ENCODE data around the gene ZBTB43. TPM values are rescaled to one million over a fixed set of nuclear protein-coding genes. Genes with fewer than 3 reads are reported as not detected.

ZBTB43 gene
- total RNA-seq, 1 experiment from 2014 or later = 13.8 TPM

DNA sequence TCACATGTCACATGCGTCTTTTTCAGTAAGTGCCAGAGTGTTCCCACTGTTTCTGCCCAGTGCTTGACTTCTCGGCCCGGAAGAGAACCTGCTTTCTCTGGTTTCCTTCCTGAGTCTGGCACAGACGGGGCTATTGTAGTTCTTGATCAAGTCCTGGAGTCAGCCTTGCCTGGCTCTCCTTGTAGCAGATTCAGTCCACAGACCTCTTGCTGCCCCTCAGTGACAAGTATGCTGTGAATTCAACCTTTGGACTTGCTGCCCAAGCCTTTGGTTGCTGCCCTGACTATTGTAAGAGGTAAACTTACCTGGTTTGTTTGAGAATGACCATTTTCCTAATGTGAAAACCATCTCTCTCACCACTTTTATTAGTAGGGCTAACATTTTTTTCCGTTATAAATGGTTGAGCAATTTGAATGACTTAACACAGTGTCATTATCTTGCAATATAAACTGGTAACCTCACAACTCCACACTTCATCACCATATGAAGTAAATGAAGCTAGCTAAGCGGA is 80.3 kb downstream of the ZBTB43 start:
- ChIA-PET POLR2A (ENCODE audit: low non-redundant PET) (no interaction called here), CTCF (no interaction called here)
- Histone ChIP-seq H3K4me1 (ENCODE audit: insufficient read depth, low read length, poor library complexity, severe bottlenecking) (peaks cover 8% of the 10 kb centered on the region), H3K27me3 (replicated peaks; ENCODE audit: insufficient read depth, low read depth, low read length, poor library complexity) (no peaks in the 10 kb centered on the region), H3K4me3 (ENCODE audit: low read depth, low read length, poor library complexity, severe bottlenecking) (no peak overlapping the region), H3K9me3 (ENCODE audit: low read depth, low read length, poor library complexity, severe bottlenecking) (no peaks in the 10 kb centered on the region), H3K36me3 (ENCODE audit: insufficient read depth, low read length, poor library complexity, severe bottlenecking) (peaks cover 11% of the 10 kb centered on the region), H3K27ac (ENCODE audit: low read depth, low read length, poor library complexity, severe bottlenecking) (no peak overlapping the region)
- no peak for DNase-seq (ENCODE audit: low spot score)
- BruUV-seq (replicated peaks) = no TSS peak
- TF ChIP-seq EZH2 (IDR thresholded peaks at IDR 0.05; ENCODE audit: borderline replicate concordance, low read depth, low read length, poor library complexity, severe bottlenecking) (no peak), CTCF (conservative IDR thresholded peaks at IDR 0.05; ENCODE audit: low read depth, low read length) (no peak)
- intact Hi-C loops (cut with micrococcal nuclease; ENCODE audit: unreplicated experiment) = no loop called here

GRCh38 chr9:126886034-126886822 is 81.4 kb downstream of the ZBTB43 start:
- POLR2A ChIA-PET (ENCODE audit: low non-redundant PET) = no interaction called here
- H3K4me1 ChIP-seq (ENCODE audit: insufficient read depth, low read length, poor library complexity, severe bottlenecking) = peaks cover 8% of the 10 kb centered on the region
- no peaks in the 10 kb centered on the region for H3K27me3 ChIP-seq (replicated peaks; ENCODE audit: insufficient read depth, low read depth, low read length, poor library complexity)
- DNase-seq (ENCODE audit: low spot score) = no peak
- no peaks in the 10 kb centered on the region for H3K9me3 ChIP-seq (ENCODE audit: low read depth, low read length, poor library complexity, severe bottlenecking)
- H3K36me3 ChIP-seq (ENCODE audit: insufficient read depth, low read length, poor library complexity, severe bottlenecking) = peaks cover 11% of the 10 kb centered on the region
- BruUV-seq (replicated peaks) = no TSS peak
- CTCF ChIA-PET = no interaction called here
- H3K4me3 ChIP-seq (ENCODE audit: low read depth, low read length, poor library complexity, severe bottlenecking) = no peak overlapping the region
- no peak overlapping the region for H3K27ac ChIP-seq (ENCODE audit: low read depth, low read length, poor library complexity, severe bottlenecking)
- intact Hi-C loops (cut with micrococcal nuclease; ENCODE audit: unreplicated experiment) = no loop called here
- TF ChIP-seq CTCF (conservative IDR thresholded peaks at IDR 0.05; ENCODE audit: low read depth, low read length) (no peak), EZH2 (IDR thresholded peaks at IDR 0.05; ENCODE audit: borderline replicate concordance, low read depth, low read length, poor library complexity, severe bottlenecking) (no peak)

GRCh38 chr9:126886897-126887296 is 82.1 kb downstream of the ZBTB43 start:
- H3K27ac ChIP-seq (ENCODE audit: low read depth, low read length, poor library complexity, severe bottlenecking) = no peak overlapping the region
- H3K27me3 ChIP-seq (replicated peaks; ENCODE audit: insufficient read depth, low read depth, low read length, poor library complexity) = no peaks in the 10 kb centered on the region
- no peak overlapping the region for H3K4me3 ChIP-seq (ENCODE audit: low read depth, low read length, poor library complexity, severe bottlenecking)
- ChIA-PET POLR2A (ENCODE audit: low non-redundant PET) (no interaction called here), CTCF (no interaction called here)
- peaks cover 5% of the 10 kb centered on the region for H3K36me3 ChIP-seq (ENCODE audit: insufficient read depth, low read length, poor library complexity, severe bottlenecking)
- peaks cover 8% of the 10 kb centered on the region for H3K4me1 ChIP-seq (ENCODE audit: insufficient read depth, low read length, poor library complexity, severe bottlenecking)
- H3K9me3 ChIP-seq (ENCODE audit: low read depth, low read length, poor library complexity, severe bottlenecking) = no peaks in the 10 kb centered on the region
- intact Hi-C loops (cut with micrococcal nuclease; ENCODE audit: unreplicated experiment) = no loop called here
- no TSS peak for BruUV-seq (replicated peaks)
- no peak for TF ChIP-seq EZH2 (IDR thresholded peaks at IDR 0.05; ENCODE audit: borderline replicate concordance, low read depth, low read length, poor library complexity, severe bottlenecking)
- no peak for TF ChIP-seq CTCF (conservative IDR thresholded peaks at IDR 0.05; ENCODE audit: low read depth, low read length)
- no peak for DNase-seq (ENCODE audit: low spot score)

Other genes with a start within 250 kb of the ZBTB43 start
- gene LMX1B, start 191.1 kb upstream of the ZBTB43 start, total RNA-seq (2021) = not detected in 2 replicates
- gene ZBTB34, start 55.6 kb downstream of the ZBTB43 start, total RNA-seq (2021) = 10.1 and 10.9 TPM in 2 replicates
- gene RALGPS1, start 109.7 kb downstream of the ZBTB43 start, total RNA-seq (2021) = 3.9 and 5.5 TPM in 2 replicates

All from A673 (cell line).